B cell (primary cell): Measurements from ENCODE around the gene PHLPP1.

Source experiments
- EZH2 ChIP-seq: IDR thresholded peaks from 2 replicates; pipeline ENCODE4 v1.6.1; 2012; ENCODE audit warnings: borderline replicate concordance, low read depth, mild to moderate bottlenecking, moderate library complexity, low read length; ENCODE audit not compliant: insufficient read depth, poor library complexity, severe bottlenecking
- TF ChIP-seq, protein P1 (sequence below): fragments of 200-600 bp; IDR thresholded peaks from one replicate; pipeline ENCODE4 v1.8.0; 2022; ENCODE audit warnings: antibody characterized with exemption, mild to moderate bottlenecking

- TF ChIP-seq, protein P1, sequence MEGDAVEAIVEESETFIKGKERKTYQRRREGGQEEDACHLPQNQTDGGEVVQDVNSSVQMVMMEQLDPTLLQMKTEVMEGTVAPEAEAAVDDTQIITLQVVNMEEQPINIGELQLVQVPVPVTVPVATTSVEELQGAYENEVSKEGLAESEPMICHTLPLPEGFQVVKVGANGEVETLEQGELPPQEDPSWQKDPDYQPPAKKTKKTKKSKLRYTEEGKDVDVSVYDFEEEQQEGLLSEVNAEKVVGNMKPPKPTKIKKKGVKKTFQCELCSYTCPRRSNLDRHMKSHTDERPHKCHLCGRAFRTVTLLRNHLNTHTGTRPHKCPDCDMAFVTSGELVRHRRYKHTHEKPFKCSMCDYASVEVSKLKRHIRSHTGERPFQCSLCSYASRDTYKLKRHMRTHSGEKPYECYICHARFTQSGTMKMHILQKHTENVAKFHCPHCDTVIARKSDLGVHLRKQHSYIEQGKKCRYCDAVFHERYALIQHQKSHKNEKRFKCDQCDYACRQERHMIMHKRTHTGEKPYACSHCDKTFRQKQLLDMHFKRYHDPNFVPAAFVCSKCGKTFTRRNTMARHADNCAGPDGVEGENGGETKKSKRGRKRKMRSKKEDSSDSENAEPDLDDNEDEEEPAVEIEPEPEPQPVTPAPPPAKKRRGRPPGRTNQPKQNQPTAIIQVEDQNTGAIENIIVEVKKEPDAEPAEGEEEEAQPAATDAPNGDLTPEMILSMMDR: no peak
- no peak for TF ChIP-seq EZH2
Observed at GRCh38 chr18:62978251-62979049, 263.1 kb downstream of the PHLPP1 start.
